Mesenteric fat pad (tissue), 1 donor: ENCODE measurements around the gene RAD9B. TPM values are rescaled to one million over a fixed set of nuclear protein-coding genes. Genes with fewer than 3 reads are reported as not detected.

Experiments used
- total RNA-seq: library from RNA; stranded (reverse); fragmentation: NEBNext Ultra II Directional; extraction: Animal tissue kit (Norgen Biotek cat#: 25700); gene quantifications from one replicate; pipeline ENCODE4 v1.2.1, GENCODE V29; 2021
- donor health status: DM: yes; HTN: yes; CAD: no.

Gene RAD9B
- total RNA-seq, 1 donor from 2014 or later = 0.90 TPM

Other genes with a start within 250 kb of the RAD9B start
- gene ATP2A2, start 221.1 kb upstream of the RAD9B start, total RNA-seq = 232 TPM
- 47.1 TPM for gene ANAPC7, start 98.6 kb upstream of the RAD9B start, total RNA-seq
- gene ARPC3, start 52.0 kb upstream of the RAD9B start, total RNA-seq = 187 TPM
- 24.1 TPM for gene GPN3, start 34.1 kb upstream of the RAD9B start, total RNA-seq
- gene FAM216A, start 33.5 kb upstream of the RAD9B start, total RNA-seq = 6.6 TPM
- 110 TPM for gene VPS29, start 220 bp upstream of the RAD9B start, total RNA-seq
- 29.9 TPM for gene PPTC7, start 81.0 kb downstream of the RAD9B start, total RNA-seq
- 22.7 TPM for gene TCTN1, start 111.8 kb downstream of the RAD9B start, total RNA-seq
- 4.2 TPM for gene HVCN1, start 186.8 kb downstream of the RAD9B start, total RNA-seq
- gene PPP1CC, start 240.6 kb downstream of the RAD9B start, total RNA-seq = 101 TPM